ENCODE data around the gene ZNF358.
A peak's percentile ranks its signal among the peaks of the same experiment; 100 is the strongest.
"Not testable (repeated sequence)": the region's sequence is repeated elsewhere in the genome, so short reads cannot be mapped to it uniquely, and the experiment has no call there.

ZNF358 gene

GRCh38 chr19:7533925-7534480 lies 18.1 kb downstream of the ZNF358 start:
- peak; percentile 86 for DNase-seq (ENCODE audit: extremely low spot score, insufficient read length, low read depth)
- peak; percentile 92 for FAIRE-seq

DNA sequence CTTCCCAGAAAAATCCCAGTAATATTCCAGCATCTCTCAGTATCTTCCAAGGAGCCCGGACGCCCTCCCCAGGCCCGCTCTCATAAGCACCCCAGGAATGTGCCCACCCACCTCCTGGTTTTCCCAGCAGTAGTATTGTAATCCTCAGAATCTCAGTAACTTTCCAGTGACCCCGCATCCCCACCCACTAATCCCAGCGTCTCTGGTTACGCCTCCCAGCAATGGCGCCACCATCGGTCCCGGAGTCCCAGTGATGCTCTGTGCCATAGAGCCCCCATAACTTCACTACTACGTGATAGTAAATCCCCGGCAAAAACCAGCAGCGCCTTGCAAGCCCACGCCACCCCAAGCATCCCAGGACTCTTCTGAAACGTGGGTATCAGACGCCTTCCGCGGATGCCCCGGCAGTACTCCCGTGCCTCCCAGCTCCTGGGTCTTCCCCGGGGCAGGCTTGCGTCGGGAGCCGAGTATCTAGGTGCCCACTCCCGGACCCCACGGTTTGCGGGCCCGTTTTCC lies 18.7 kb downstream of the ZNF358 start:
- no peak for DNase-seq (ENCODE audit: extremely low spot score, insufficient read length, low read depth)
- FAIRE-seq = no peak

DNA sequence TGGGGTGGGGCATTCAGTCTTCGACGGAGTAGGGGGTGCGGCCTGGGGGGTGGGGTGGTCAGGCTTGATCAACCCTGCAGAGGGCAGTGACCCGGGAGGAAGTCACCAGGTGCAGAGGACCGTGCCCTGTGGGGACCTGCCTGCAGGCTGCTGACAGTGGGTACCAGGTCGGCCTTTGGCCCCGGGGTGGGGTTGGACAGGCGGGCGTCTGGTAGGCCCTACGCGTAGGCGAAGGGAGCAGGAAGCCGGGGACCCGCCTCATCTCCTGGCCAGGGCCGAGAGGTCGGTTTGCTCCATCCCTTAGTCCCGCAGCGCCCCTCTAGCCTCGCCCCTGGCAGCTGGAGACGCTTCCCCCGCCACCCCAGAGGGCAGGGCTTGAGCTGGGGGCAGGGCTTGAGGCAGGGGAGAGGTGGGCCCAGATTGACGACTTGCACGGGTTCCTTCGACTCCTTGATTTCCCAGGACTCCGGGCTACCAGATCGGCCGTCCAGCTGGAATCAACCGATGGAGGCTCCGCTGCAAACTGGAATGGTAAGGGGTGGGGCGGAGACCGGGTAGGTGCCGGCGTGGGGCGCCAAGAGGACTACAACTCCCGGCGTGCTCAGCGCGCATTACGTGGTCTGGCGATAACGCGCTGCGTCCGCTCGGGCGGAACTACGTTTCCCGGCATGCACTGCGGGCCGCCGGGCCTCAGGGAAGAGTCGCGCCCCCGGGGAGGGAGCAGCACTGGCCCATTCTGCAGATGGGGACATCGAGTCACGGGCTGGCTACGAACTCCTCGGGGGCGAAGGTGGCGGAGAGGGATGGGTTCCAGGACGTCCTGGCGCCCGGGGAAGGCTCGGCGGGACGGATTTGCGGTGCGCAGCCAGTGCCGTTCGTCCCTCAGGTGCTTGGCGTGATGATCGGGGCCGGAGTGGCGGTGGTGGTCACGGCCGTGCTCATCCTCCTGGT lies 19.4 kb downstream of the ZNF358 start, which contains the start of gene PNPLA6:
Gene PNPLA6, plus strand, starts transcription at position 671 of the 951 bp plus-strand sequence. Its CDS starts 72 bp downstream, at position 743.
- DNase-seq (ENCODE audit: extremely low spot score, insufficient read length, low read depth) = peak; percentile 93
- peak; percentile 96 for FAIRE-seq

- FAIRE-seq (peak; percentile 56), DNase-seq (ENCODE audit: extremely low spot score, insufficient read length, low read depth) (no peak)
Observed at GRCh38 chr19:7535998-7536695, 20.2 kb downstream of the ZNF358 start.

- FAIRE-seq; DNase-seq (ENCODE audit: extremely low spot score, insufficient read length, low read depth): not testable (repeated sequence)
Observed at GRCh38 chr19:7538990-7539389, 23.1 kb downstream of the ZNF358 start.

GRCh38 chr19:7539827-7540425 lies 24.0 kb downstream of the ZNF358 start:
- FAIRE-seq (no peak), DNase-seq (ENCODE audit: extremely low spot score, insufficient read length, low read depth) (no peak)

GRCh38 chr19:7540761-7541474 lies 25.0 kb downstream of the ZNF358 start:
- DNase-seq (ENCODE audit: extremely low spot score, insufficient read length, low read depth) = no peak
- no peak for FAIRE-seq

- DNase-seq (ENCODE audit: extremely low spot score, insufficient read length, low read depth) (no peak), FAIRE-seq (no peak)
Observed at GRCh38 chr19:7541475-7541824, 25.5 kb downstream of the ZNF358 start.

DNA sequence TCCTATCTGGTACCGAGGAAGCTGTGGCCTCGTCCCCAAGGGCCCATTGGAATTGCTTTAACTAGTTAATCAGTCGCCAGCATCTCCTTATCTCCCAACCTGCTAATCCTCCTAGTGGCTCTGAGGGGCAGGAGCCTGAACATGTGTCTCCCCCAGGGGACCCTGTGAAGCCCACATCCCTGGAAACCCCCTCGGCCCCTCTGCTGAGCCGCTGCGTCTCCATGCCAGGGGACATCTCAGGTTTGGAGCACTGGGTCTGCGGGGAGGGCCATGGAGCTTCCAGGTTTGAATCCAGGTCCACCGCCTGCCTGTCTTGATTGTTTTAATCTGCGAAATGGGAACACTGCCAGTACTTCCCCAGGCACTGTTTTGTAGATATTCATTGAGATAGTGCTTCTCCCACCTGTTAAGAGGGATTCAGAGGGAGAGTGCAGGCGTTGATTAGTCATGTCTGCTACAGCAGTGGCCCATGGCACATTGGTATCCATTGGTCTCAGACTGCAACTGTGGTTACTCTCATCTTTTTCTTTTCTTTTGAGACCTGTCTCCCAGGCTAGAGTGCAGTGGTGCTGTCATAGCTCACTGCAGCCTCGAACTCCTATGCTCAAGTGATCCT lies 26.0 kb downstream of the ZNF358 start:
- no peak for FAIRE-seq
- DNase-seq (ENCODE audit: extremely low spot score, insufficient read length, low read depth) = no peak

DNA sequence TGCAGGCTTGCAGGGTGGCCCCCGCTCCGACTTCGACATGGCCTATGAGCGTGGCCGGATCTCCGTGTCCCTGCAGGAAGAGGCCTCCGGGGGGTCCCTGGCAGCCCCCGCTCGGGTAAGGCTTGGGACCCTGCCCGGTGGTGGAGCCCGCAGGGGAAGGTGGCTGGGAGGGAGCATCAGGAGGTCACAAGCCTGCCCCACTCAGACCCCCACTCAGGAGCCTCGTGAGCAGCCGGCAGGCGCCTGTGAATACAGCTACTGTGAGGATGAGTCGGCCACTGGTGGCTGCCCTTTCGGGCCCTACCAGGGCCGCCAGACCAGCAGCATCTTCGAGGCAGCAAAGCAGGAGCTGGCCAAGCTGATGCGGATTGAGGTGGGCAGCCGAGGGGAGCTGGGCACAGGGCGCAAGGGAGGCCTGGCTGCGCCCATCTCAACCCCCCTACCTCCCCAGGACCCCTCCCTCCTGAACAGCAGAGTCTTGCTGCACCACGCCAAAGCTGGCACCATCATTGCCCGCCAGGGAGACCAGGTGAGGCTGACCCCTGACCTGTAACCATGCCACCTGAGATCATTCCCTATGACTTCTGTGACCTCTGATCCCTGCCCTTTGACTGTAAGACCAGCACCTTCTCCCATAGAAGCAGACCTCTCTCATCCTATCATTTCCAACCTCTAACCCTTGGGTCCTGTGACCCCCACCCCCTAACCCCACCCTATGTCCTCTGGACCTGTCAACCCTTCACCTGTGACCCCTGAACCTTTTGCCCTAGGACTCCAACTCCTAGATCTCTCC lies 26.8 kb downstream of the ZNF358 start:
- FAIRE-seq = no peak
- no peak for DNase-seq (ENCODE audit: extremely low spot score, insufficient read length, low read depth)

- FAIRE-seq (no peak), DNase-seq (ENCODE audit: extremely low spot score, insufficient read length, low read depth) (no peak)
Observed at GRCh38 chr19:7544626-7545025, 28.7 kb downstream of the ZNF358 start.

GRCh38 chr19:7545300-7545699 lies 29.4 kb downstream of the ZNF358 start:
- FAIRE-seq (no peak), DNase-seq (ENCODE audit: extremely low spot score, insufficient read length, low read depth) (no peak)

DNA sequence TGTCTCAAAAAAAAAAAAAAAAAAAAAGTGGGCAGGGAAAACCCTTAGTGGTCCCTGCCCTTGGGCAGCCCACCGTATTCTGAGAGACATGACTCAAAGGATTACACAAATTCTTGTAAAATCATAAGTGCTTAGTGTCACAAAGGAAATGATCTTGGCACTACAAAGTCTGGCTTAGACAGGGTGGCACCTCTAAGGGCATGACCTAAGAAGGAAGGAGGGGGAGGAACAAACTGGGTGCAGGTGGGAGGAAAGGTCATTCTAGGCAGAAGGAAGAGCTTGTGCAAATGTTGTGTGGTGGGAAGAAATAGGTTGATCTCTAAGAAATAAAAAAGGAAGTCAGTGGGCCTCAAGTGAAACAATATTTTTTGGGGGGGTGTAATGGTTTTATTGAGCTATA lies 30.0 kb downstream of the ZNF358 start:
- FAIRE-seq (no peak), DNase-seq (ENCODE audit: extremely low spot score, insufficient read length, low read depth) (no peak)

- FAIRE-seq (no peak), DNase-seq (ENCODE audit: extremely low spot score, insufficient read length, low read depth) (no peak)
Observed at GRCh38 chr19:7547159-7547558, 31.3 kb downstream of the ZNF358 start.

- no peak for DNase-seq (ENCODE audit: extremely low spot score, insufficient read length, low read depth)
- no peak for FAIRE-seq
Observed at GRCh38 chr19:7549429-7550148, 33.7 kb downstream of the ZNF358 start.

- no peak for FAIRE-seq
- DNase-seq (ENCODE audit: extremely low spot score, insufficient read length, low read depth) = no peak
Observed at GRCh38 chr19:7550169-7550770, 34.4 kb downstream of the ZNF358 start.

GRCh38 chr19:7550987-7551761 lies 35.3 kb downstream of the ZNF358 start:
- no peak for FAIRE-seq
- DNase-seq (ENCODE audit: extremely low spot score, insufficient read length, low read depth) = no peak
